ENCODE measurements around the gene VWA5B1.

VWA5B1 gene

GRCh38 chr1:20376171-20376570 lies 85.5 kb downstream of the VWA5B1 start:
- no peak for TF ChIP-seq CTCF (IDR thresholded peaks at IDR 0.05; ENCODE audit: low read depth, low read length, missing control alignments)
- no peak overlapping the region for H3K4me3 ChIP-seq (ENCODE audit: low read depth, low read length)
- no peak for DNase-seq (ENCODE audit: low read depth)

GRCh38 chr1:20376880-20377494 lies 86.3 kb downstream of the VWA5B1 start:
- H3K4me3 ChIP-seq (ENCODE audit: low read depth, low read length): no peak overlapping the region
- DNase-seq (ENCODE audit: low read depth): no peak
- peak; percentile 92 for TF ChIP-seq CTCF (IDR thresholded peaks at IDR 0.05; ENCODE audit: low read depth, low read length, missing control alignments)

- DNase-seq (ENCODE audit: low read depth): no peak
- no peak overlapping the region for H3K4me3 ChIP-seq (ENCODE audit: low read depth, low read length)
- TF ChIP-seq CTCF (IDR thresholded peaks at IDR 0.05; ENCODE audit: low read depth, low read length, missing control alignments): no peak
These were observed 87.0 kb downstream of the VWA5B1 start for GRCh38 chr1:20377516-20378270.

- DNase-seq (ENCODE audit: low read depth): no peak
- no peak for TF ChIP-seq CTCF (IDR thresholded peaks at IDR 0.05; ENCODE audit: low read depth, low read length, missing control alignments)
- no peak overlapping the region for H3K4me3 ChIP-seq (ENCODE audit: low read depth, low read length)
These were observed 88.4 kb downstream of the VWA5B1 start for GRCh38 chr1:20379075-20379474.

- TF ChIP-seq CTCF (IDR thresholded peaks at IDR 0.05; ENCODE audit: low read depth, low read length, missing control alignments): no peak
- DNase-seq (ENCODE audit: low read depth): no peak
- H3K4me3 ChIP-seq (ENCODE audit: low read depth, low read length): no peak overlapping the region
These were observed 89.5 kb downstream of the VWA5B1 start for GRCh38 chr1:20380175-20380574.

- no peak overlapping the region for H3K4me3 ChIP-seq (ENCODE audit: low read depth, low read length)
- no peak for DNase-seq (ENCODE audit: low read depth)
These were observed 90.0 kb downstream of the VWA5B1 start for GRCh38 chr1:20380616-20381035.

More at GRCh38 chr1:20380616-20381035, 90.0 kb downstream of the VWA5B1 start:
- no peak for TF ChIP-seq CTCF (IDR thresholded peaks at IDR 0.05; ENCODE audit: low read depth, low read length, missing control alignments)

All from GM12864 (cell line).